IMR-90 (cell line): ENCODE results near the gene SLC9A3. TPM values are rescaled to one million over a fixed set of nuclear protein-coding genes. Genes with fewer than 3 reads are reported as not detected.

Experiments used
- ATAC-seq: fragments of 200-7000 bp; cut with Tn5 transposase; 2 replicates; pipeline ENCODE4 v1.9.1; 2020; ENCODE audit warnings: low read depth, mild to moderate bottlenecking, moderate library complexity
- BruUV-seq: library from RNA; stranded (reverse); fragments of 400-500 nt; replicated peaks from 2 replicates; lab custom pipeline; 2021; lab: Mats Ljungman, UMichigan
- CTCF ChIA-PET: fragments of 300-600 bp; formaldehyde crosslinking; extraction: SDS; loops from one replicate; lab custom pipeline; 2021; ENCODE audit warnings: antibody characterized with exemption; lab: Yijun Ruan, JAX
- POLR2A ChIA-PET: fragments of 300-600 bp; sonication (Branson Sonifier 250); formaldehyde crosslinking; loops from one replicate; lab custom pipeline; 2022; ENCODE audit warnings: antibody characterized with exemption; ENCODE audit not compliant: unreplicated experiment; lab: Charles Lee
- DNase-seq: peaks from one replicate; pipeline ENCODE4 v3.0.0; 2013
- H2AFZ ChIP-seq: replicated peaks from 2 replicates; pipeline ENCODE3; 2013; ENCODE audit warnings: low read length, mild to moderate bottlenecking; ENCODE audit not compliant: poor library complexity
- H2AK5ac ChIP-seq: 2 replicates; pipeline ENCODE4 v1.6.1; 2013; ENCODE audit warnings: low read depth, low read length, inconsistent platforms
- H2AK9ac ChIP-seq: replicated peaks from 2 replicates; pipeline ENCODE3; 2013; ENCODE audit warnings: mild to moderate bottlenecking, low read depth, low read length, moderate library complexity; ENCODE audit not compliant: poor library complexity
- H2BK120ac ChIP-seq: 2 replicates; pipeline ENCODE4 v1.6.1; 2013; ENCODE audit warnings: low read depth, low read length, inconsistent platforms
- H2BK15ac ChIP-seq: 3 replicates; pipeline ENCODE4 v1.6.1; 2013; ENCODE audit warnings: low read depth, low read length, inconsistent platforms
- H2BK20ac ChIP-seq: 2 replicates; pipeline ENCODE4 v1.6.1; 2013; ENCODE audit warnings: low read depth, mild to moderate bottlenecking, inconsistent platforms, low read length, moderate library complexity
- H2BK5ac ChIP-seq: 2 replicates; pipeline ENCODE4 v1.6.1; 2013; ENCODE audit warnings: mild to moderate bottlenecking, low read depth, low read length, inconsistent platforms; ENCODE audit not compliant: poor library complexity, severe bottlenecking
- H3K14ac ChIP-seq: replicated peaks from 2 replicates; pipeline ENCODE4 v1.6.1; 2013; ENCODE audit warnings: low read depth, low read length, inconsistent platforms
- H3K18ac ChIP-seq: 2 replicates; pipeline ENCODE4 v1.6.1; 2013; ENCODE audit warnings: low read depth, low read length, control low read depth
- H3K23ac ChIP-seq: 2 replicates; pipeline ENCODE4 v1.6.1; 2013; ENCODE audit warnings: low read depth, low read length, inconsistent platforms
- H3K27ac ChIP-seq: 2 replicates; pipeline ENCODE4 v1.5.1; 2013; ENCODE audit warnings: mild to moderate bottlenecking, control low read depth, low read length; ENCODE audit not compliant: insufficient read depth
- H3K27me3 ChIP-seq: 2 replicates; pipeline ENCODE4 v1.6.1; 2013; ENCODE audit warnings: low read length; ENCODE audit not compliant: control insufficient read depth, insufficient read depth
- H3K36me3 ChIP-seq: 2 replicates; pipeline ENCODE4 v1.6.1; 2013; ENCODE audit warnings: low read length, mixed read lengths; ENCODE audit not compliant: control insufficient read depth, insufficient read depth
- H3K4ac ChIP-seq: 2 replicates; pipeline ENCODE4 v1.6.1; 2013; ENCODE audit warnings: low read depth, low read length, inconsistent platforms
- H3K4me1 ChIP-seq: 2 replicates; pipeline ENCODE4 v1.6.1; 2013; ENCODE audit warnings: low read length, mixed read lengths; ENCODE audit not compliant: control insufficient read depth, insufficient read depth
- H3K4me2 ChIP-seq: 2 replicates; pipeline ENCODE4 v1.6.1; 2013; ENCODE audit warnings: low read depth, mild to moderate bottlenecking, control low read depth, low read length, moderate library complexity
- H3K4me3 ChIP-seq: 2 replicates; pipeline ENCODE4 v1.5.1; 2013; ENCODE audit warnings: low read depth, mild to moderate bottlenecking, control low read depth, low read length, moderate library complexity; ENCODE audit not compliant: insufficient read depth
- H3K56ac ChIP-seq: 2 replicates; pipeline ENCODE4 v1.6.1; 2013; ENCODE audit warnings: low read length, inconsistent platforms; ENCODE audit not compliant: insufficient read depth; ENCODE audit errors: extremely low read depth
- H3K79me1 ChIP-seq, 2 experiments: 2 replicates each; pipeline ENCODE4 v1.6.1; 2013; ENCODE audit warnings: low read length in 2 of 2, inconsistent platforms in 1 of 2, low read depth in 1 of 2
- H3K9ac ChIP-seq: 2 replicates; pipeline ENCODE4 v1.6.1; 2013; ENCODE audit warnings: low read depth, low read length, control low read depth
- H3K9me1 ChIP-seq: 2 replicates; pipeline ENCODE4 v1.6.1; 2013; ENCODE audit warnings: low read length, inconsistent platforms; ENCODE audit not compliant: insufficient read depth
- H3K9me3 ChIP-seq: 2 replicates; pipeline ENCODE4 v1.6.1; 2013; ENCODE audit warnings: low read length; ENCODE audit not compliant: control insufficient read depth, insufficient read depth
- H4K20me1 ChIP-seq: 2 replicates; pipeline ENCODE4 v1.6.1; 2013; ENCODE audit warnings: low read length, inconsistent platforms; ENCODE audit not compliant: insufficient read depth
- H4K5ac ChIP-seq: 2 replicates; pipeline ENCODE4 v1.6.1; 2013; ENCODE audit warnings: mild to moderate bottlenecking, low read depth, low read length, control low read depth
- H4K8ac ChIP-seq, 2 experiments: 2 replicates each; pipeline ENCODE4 v1.6.1; 2013; ENCODE audit warnings: low read depth in 2 of 2, low read length in 2 of 2, control low read depth in 1 of 2, inconsistent platforms in 1 of 2
- H4K91ac ChIP-seq: 2 replicates; pipeline ENCODE4 v1.6.1; 2013; ENCODE audit warnings: low read depth, low read length, inconsistent platforms; ENCODE audit not compliant: insufficient read depth
- CHD1 ChIP-seq: IDR thresholded peaks from 2 replicates; pipeline ENCODE4 v1.6.1; 2012; ENCODE audit warnings: low read depth, low read length, improper control_type of control experiment
- MXI1 ChIP-seq: IDR thresholded peaks from 2 replicates; pipeline ENCODE4 v1.6.1; 2012; ENCODE audit warnings: low read depth, mild to moderate bottlenecking, low read length, moderate library complexity, borderline replicate concordance
- POLR2A ChIP-seq: IDR thresholded peaks from 2 replicates; pipeline ENCODE4 v1.6.1; 2012; ENCODE audit warnings: mild to moderate bottlenecking, low read depth, low read length
- SMC3 ChIP-seq: fragments of 150-350 bp; IDR thresholded peaks from 2 replicates; pipeline ENCODE4 v1.6.1; 2016; ENCODE audit warnings: low read depth, mild to moderate bottlenecking, antibody characterized with exemption, low read length, moderate library complexity
- WGBS, 2 experiments: methylation state at CpG; one replicate each; pipeline versions ENCODE4 v1.1.5 to v1.1.7; 2013; ENCODE audit warnings: missing lambda C conversion rate in 2 of 2; ENCODE audit not compliant: insufficient read length in 1 of 2; ENCODE audit errors: extremely low coverage in 2 of 2; 5-methylcytosine and 5-hydroxymethylcytosine counted together
- dilution Hi-C: fragments of 300-500 bp; cut with HindIII; formaldehyde crosslinking; loops from one replicate; pipeline ENCODE4 v1.14.3; 2018; ENCODE audit warnings: low sequenced_read_pairs; ENCODE audit not compliant: unreplicated experiment
- in situ Hi-C: fragments of 300-500 bp; cut with MboI; formaldehyde crosslinking; loops from 3 replicates; pipeline ENCODE4 v1.14.3; 2019; ENCODE audit warnings: low sequenced_read_pairs, inconsistent platforms, mixed read lengths
- intact Hi-C: fragments of 100-400 bp; cut with micrococcal nuclease; formaldehyde crosslinking; loops from 2 replicates; pipeline ENCODE4 v1.10.0; 2022
- polyA plus RNA-seq, 3 experiments: library from polyadenylated mRNA; depleted of rRNA; stranded (reverse); fragments of >200 nt; gene quantifications; 2 replicates each; pipeline ENCODE4 v1.2.3, GENCODE V29; 2012; ENCODE audit warnings: low replicate concordance in 1 of 3
- total RNA-seq: library from RNA; depleted of rRNA; stranded (reverse); fragments of >200 nt; gene quantifications from 2 replicates; pipeline ENCODE4 v1.2.3, GENCODE V29; 2012

Gene SLC9A3
- total and polyA plus RNA-seq, 2 of the 4 experiments (the other 2 are of a cell fraction): 0.72 to 1.5 TPM

DNA sequence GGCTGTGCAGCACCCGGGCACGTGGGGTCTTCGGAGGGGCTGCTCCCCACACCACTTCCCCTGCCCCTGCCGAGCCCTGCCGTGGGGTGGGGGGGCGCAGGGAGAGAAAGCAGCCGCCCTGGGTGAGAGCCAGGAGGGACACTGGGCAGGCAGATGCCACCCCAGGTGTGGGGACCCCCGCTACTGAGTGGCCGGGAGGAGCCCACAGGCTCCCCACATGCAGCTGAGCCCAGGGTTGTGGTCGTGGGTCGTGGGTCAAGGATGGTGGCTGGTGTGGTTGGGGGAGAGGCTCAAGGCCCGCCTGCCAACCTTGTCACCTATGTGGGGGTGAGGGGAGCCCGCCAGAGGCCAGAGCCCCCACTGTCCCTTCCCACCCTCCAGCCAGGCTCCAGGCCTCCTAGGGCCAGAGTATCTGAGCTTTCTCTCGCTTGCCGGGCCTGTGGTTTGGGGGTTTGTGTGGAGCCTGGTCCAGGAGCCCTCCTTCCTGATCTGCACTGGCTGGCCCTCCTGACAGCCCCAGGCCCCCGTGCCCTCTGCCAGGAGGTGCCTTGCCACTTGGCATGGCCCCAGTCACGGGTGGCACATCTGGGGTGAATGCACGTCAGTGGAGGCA is 45.8 kb downstream of the SLC9A3 start:
- Histone ChIP-seq H3K79me1 (peaks cover 3% of the 10 kb centered on the region in 2 experiments; a peak in 2 of 4 replicates), H3K14ac (no peak overlapping the region), H3K9me3 (no peaks in the 10 kb centered on the region), H3K4ac (no peak overlapping the region), H2AK9ac (no peak overlapping the region), H2AK5ac (no peak overlapping the region), H3K9ac (no peak overlapping the region), H2BK15ac (no peak overlapping the region), H2BK5ac (no peak overlapping the region), H4K20me1 (no peaks in the 10 kb centered on the region; the same call in 1 of the 2 replicates), H3K4me3 (no peak overlapping the region), H3K9me1 (no peaks in the 10 kb centered on the region), H3K18ac (no peak overlapping the region), H3K4me1 (peaks cover 2% of the 10 kb centered on the region; the same call in 1 of the 2 replicates), H4K5ac (no peak overlapping the region), H2BK20ac (no peak overlapping the region), H3K56ac (no peak overlapping the region), H4K8ac (no peak overlapping the region), H3K36me3 (no peaks in the 10 kb centered on the region), H3K4me2 (no peak overlapping the region), H3K23ac (no peak overlapping the region), H4K91ac (no peak overlapping the region), H2BK120ac (no peak overlapping the region), H3K27me3 (no peaks in the 10 kb centered on the region), H2AFZ (no peak overlapping the region), H3K27ac (no peak overlapping the region)
- no peak for ATAC-seq
- dilution Hi-C loops (no loop called here), intact Hi-C loops (loop anchor here (10.0 kb wide), 1 partner anchor 426 kb away; no protein-coding TSS in a partner anchor), in situ Hi-C loops (no loop called here)
- 92% methylated on average over 2 of the region's 18 CpGs; no CpG with 5 or more reads in 1 of the 2 experiments for WGBS, 2 experiments
- POLR2A ChIA-PET: no interaction called here
- DNase-seq: no peak
- TF ChIP-seq MXI1 (no peak), CHD1 (no peak), POLR2A (no peak), SMC3 (no peak)
- BruUV-seq: no TSS peak
- CTCF ChIA-PET: no interaction called here
